LHCN-M2 (cell line): ENCODE measurements around the gene FXYD2. TPM values are rescaled to one million over a fixed set of nuclear protein-coding genes. Genes with fewer than 3 reads are reported as not detected.
A peak's percentile ranks its signal among the peaks of the same experiment; 100 is the strongest.

Source experiments
- DNase-seq: peaks from one replicate; pipeline ENCODE4 v3.0.0-alpha.2; 2012; ENCODE audit warnings: low read depth
- total RNA-seq: library from RNA; depleted of rRNA; stranded (reverse); fragments of >200 nt; gene quantifications from 2 replicates; pipeline ENCODE4 v1.2.3, GENCODE V29; 2014

Gene FXYD2
- total RNA-seq, 1 experiment from 2014 or later = not detected

- DNase-seq = no peak
These were observed 11.8 kb upstream of the FXYD2 start for GRCh38 chr11:117836077-117836960.

GRCh38 chr11:117835576-117835975, 11.0 kb upstream of the FXYD2 start:
- DNase-seq = no peak

GRCh38 chr11:117834838-117835443, 10.4 kb upstream of the FXYD2 start:
- no peak for DNase-seq

- no peak for DNase-seq
These were observed 9.7 kb upstream of the FXYD2 start for GRCh38 chr11:117834068-117834810.

GRCh38 chr11:117833401-117833891, 8.9 kb upstream of the FXYD2 start:
- peak; percentile 20 for DNase-seq

- DNase-seq = no peak
These were observed 8.0 kb upstream of the FXYD2 start for GRCh38 chr11:117832511-117832910.

- DNase-seq = no peak
These were observed 7.3 kb upstream of the FXYD2 start for GRCh38 chr11:117831661-117832415.

GRCh38 chr11:117830674-117831351, 6.3 kb upstream of the FXYD2 start:
- no peak for DNase-seq

- DNase-seq = no peak
These were observed 5.5 kb upstream of the FXYD2 start for GRCh38 chr11:117830072-117830471.

GRCh38 chr11:117829369-117829725, 4.8 kb upstream of the FXYD2 start:
- DNase-seq = no peak

GRCh38 chr11:117828611-117829368, 4.2 kb upstream of the FXYD2 start:
- peak; percentile 68 for DNase-seq

- DNase-seq = no peak
These were observed 3.3 kb upstream of the FXYD2 start for GRCh38 chr11:117827521-117828511.

- no peak for DNase-seq
These were observed 2.3 kb upstream of the FXYD2 start for GRCh38 chr11:117826832-117827231.

GRCh38 chr11:117826190-117826570, 1.6 kb upstream of the FXYD2 start:
- no peak for DNase-seq

- DNase-seq = no peak
These were observed 1.1 kb upstream of the FXYD2 start for GRCh38 chr11:117825538-117826189.

GRCh38 chr11:117823946-117824420, 561 bp downstream of the FXYD2 start:
- DNase-seq = no peak

- DNase-seq = no peak
These were observed 1.1 kb downstream of the FXYD2 start for GRCh38 chr11:117823294-117823945.
